HEK293 (cell line): ENCODE results near the gene NCK2.

Experiments
- CTCF ChIP-seq: fragments of 450-650 bp; formaldehyde crosslinking; IDR thresholded peaks from 2 replicates; pipeline ENCODE4 v1.5.1; 2016; ENCODE audit warnings: missing biosample characterization, missing genetic modification characterization
- ZNF140 ChIP-seq: fragments of 450-650 bp; formaldehyde crosslinking; IDR thresholded peaks from 2 replicates; pipeline ENCODE4 v1.5.1; 2016; ENCODE audit warnings: missing biosample characterization, missing genetic modification characterization
- ZNF792 ChIP-seq: fragments of 450-650 bp; formaldehyde crosslinking; IDR thresholded peaks from 2 replicates; pipeline ENCODE4 v1.5.1; 2016; ENCODE audit warnings: missing biosample characterization, missing genetic modification characterization

GRCh38 chr2:105821428-105822125, 76.9 kb downstream of the NCK2 start:
- TF ChIP-seq ZNF792 (tag by site-specific recombination) (no peak), ZNF140 (tag by site-specific recombination) (no peak), CTCF (tag by site-specific recombination) (no peak)
